Calu3 (cell line): ENCODE results near the gene MACROD2. TPM values are rescaled to one million over a fixed set of nuclear protein-coding genes. Genes with fewer than 3 reads are reported as not detected.

ENCODE experiments used
- Bru-seq: library from RNA; stranded (reverse); fragments of 400-500 nt; gene quantifications from one replicate; lab custom pipeline; 2021; lab: Mats Ljungman, UMichigan
- BruChase-seq, 2 experiments: library from RNA; stranded (reverse); fragments of 400-500 nt; gene quantifications; one replicate each; lab custom pipeline; 2021; lab: Mats Ljungman, UMichigan
- BruUV-seq: library from RNA; stranded (reverse); fragments of 400-500 nt; replicated peaks from 2 replicates; lab custom pipeline; 2021; lab: Mats Ljungman, UMichigan
- CTCF ChIA-PET: fragments of 300-600 bp; sonication (Branson Sonifier 250); formaldehyde crosslinking; loops from one replicate; lab custom pipeline; 2022; ENCODE audit warnings: antibody characterized with exemption; lab: Charles Lee
- DNase-seq: peaks from one replicate; pipeline ENCODE4 v3.0.0; 2022
- H3K27ac Mint-ChIP-seq: one replicate; pipeline ENCODE4 v1.8.0; 2022; ENCODE audit warnings: mixed read lengths; ENCODE audit not compliant: unreplicated experiment
- H3K27me3 Mint-ChIP-seq: one replicate; pipeline ENCODE4 v1.8.0; 2022; ENCODE audit warnings: mixed read lengths; ENCODE audit not compliant: unreplicated experiment
- H3K36me3 Mint-ChIP-seq: one replicate; pipeline ENCODE4 v1.8.0; 2022; ENCODE audit warnings: mild to moderate bottlenecking, moderate library complexity, mixed read lengths; ENCODE audit not compliant: insufficient read depth, unreplicated experiment
- H3K4me1 Mint-ChIP-seq: one replicate; pipeline ENCODE4 v1.8.0; 2022; ENCODE audit warnings: mild to moderate bottlenecking, low read depth, mixed read lengths; ENCODE audit not compliant: unreplicated experiment
- H3K4me3 Mint-ChIP-seq: one replicate; pipeline ENCODE4 v1.8.0; 2022; ENCODE audit warnings: mild to moderate bottlenecking, low read depth, moderate library complexity, mixed read lengths; ENCODE audit not compliant: unreplicated experiment
- H3K9me3 Mint-ChIP-seq: one replicate; pipeline ENCODE4 v1.8.0; 2022; ENCODE audit warnings: low read depth, mixed read lengths; ENCODE audit not compliant: unreplicated experiment
- CTCF ChIP-seq: fragments of 200-600 bp; IDR thresholded peaks from one replicate; pipeline ENCODE4 v1.8.0; 2022; ENCODE audit warnings: antibody characterized with exemption; ENCODE audit not compliant: unreplicated experiment
- intact Hi-C: fragments of 100-400 bp; cut with micrococcal nuclease; formaldehyde crosslinking; loops from one replicate; pipeline ENCODE4 v1.10.0; 2022; ENCODE audit not compliant: unreplicated experiment
- long read RNA-seq: library from polyadenylated mRNA; stranded (forward); transcript quantifications from one replicate; pipeline ENCODE4 v2.0.0, GENCODE V29; 2022
- total RNA-seq: library from RNA; stranded (reverse); gene quantifications from 2 replicates; pipeline ENCODE4 v1.2.3, GENCODE V29; 2022

MACROD2 gene
- total RNA-seq (28.1 and 29.4 TPM in 2 replicates), Bru-seq, nascent RNA (percentile 43 among the genes with signal in this experiment), BruChase-seq, experiment 1, labeled RNA remaining after a 6-hour chase (percentile 63 among the genes with signal in this experiment), BruChase-seq, experiment 2, labeled RNA remaining after a 2-hour chase (percentile 60 among the genes with signal in this experiment)
- long read RNA-seq, partial matches to known transcripts: 15 of 34 reads
- long read RNA-seq, other reads (novel, unspliced or antisense): 19 of 34 reads

DNA sequence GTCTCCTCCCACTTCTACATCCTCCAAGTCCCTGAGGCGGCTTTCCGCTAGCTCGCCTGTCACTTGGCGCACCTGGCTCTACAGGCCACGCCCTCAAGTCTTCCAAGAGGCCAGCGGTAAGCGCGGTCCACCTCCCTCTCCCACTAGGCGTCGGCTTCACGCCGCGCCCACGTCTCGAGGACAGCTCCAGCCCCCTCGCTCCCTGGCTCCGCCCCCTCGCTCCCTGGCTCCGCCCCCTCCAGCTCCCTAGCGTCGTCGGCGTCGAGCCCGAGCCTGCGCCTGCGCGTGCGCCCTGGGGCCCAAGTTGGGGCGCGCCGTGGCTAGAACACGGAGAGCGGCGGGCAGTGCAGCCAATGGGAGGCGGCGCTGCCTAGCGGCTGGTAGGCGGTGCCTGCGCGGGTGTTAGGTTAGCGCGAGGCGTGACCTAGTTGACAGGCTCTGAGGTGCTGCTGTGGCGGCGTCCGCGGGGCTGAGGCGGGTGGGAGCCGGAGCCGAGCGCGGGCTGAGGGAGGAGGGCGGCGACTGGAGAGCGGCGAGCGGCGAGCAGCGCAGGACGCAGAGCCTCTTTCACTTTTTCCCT, at the start of gene MACROD2:
MACROD2 (plus strand) TSS at position 431 of the 580 bp plus-strand sequence.
- Mint-ChIP-seq H3K9me3 (peaks cover 4% of the 10 kb centered on the region), H3K36me3 (peaks cover 26% of the 10 kb centered on the region), H3K4me3 (peak within 1 kb of the TSS; percentile 92), H3K27me3 (no peaks in the 10 kb centered on the region), H3K4me1 (peaks cover 8% of the 10 kb centered on the region), H3K27ac (peak within 1 kb of the TSS; percentile 52)
- no peak for TF ChIP-seq CTCF
- peak; percentile 97 for DNase-seq
- BruUV-seq: no TSS peak
- intact Hi-C loops: loop anchor here (5.0 kb wide), 1 partner anchor 42 kb away; no protein-coding TSS in a partner anchor
- CTCF ChIA-PET: interaction anchor here (0.9 to 1.2 kb wide), 2 partner anchors 175 to 210 kb away, joined by 3 to 4 read pairs; partner anchors contain the start of genes ESF1 and NDUFAF5

GRCh38 chr20:13947719-13948118, 47.6 kb upstream of the MACROD2 start:
- no TSS peak for BruUV-seq
- Mint-ChIP-seq H3K36me3 (no peaks in the 10 kb centered on the region), H3K9me3 (peaks cover 6% of the 10 kb centered on the region), H3K27me3 (peaks cover 9% of the 10 kb centered on the region), H3K4me1 (no peaks in the 10 kb centered on the region), H3K4me3 (no peak overlapping the region), H3K27ac (no peak overlapping the region)
- no peak for DNase-seq
- CTCF ChIA-PET: no interaction called here
- intact Hi-C loops: no loop called here
- TF ChIP-seq CTCF: no peak

- no peaks in the 10 kb centered on the region for H3K9me3 Mint-ChIP-seq
- no TSS peak for BruUV-seq
- H3K27me3 Mint-ChIP-seq: no peaks in the 10 kb centered on the region
- H3K27ac Mint-ChIP-seq: no peak overlapping the region
- no peak for DNase-seq
- no peaks in the 10 kb centered on the region for H3K36me3 Mint-ChIP-seq
- no peaks in the 10 kb centered on the region for H3K4me1 Mint-ChIP-seq
- CTCF ChIA-PET: no interaction called here
- H3K4me3 Mint-ChIP-seq: no peak overlapping the region
- intact Hi-C loops: loop anchor here (10.0 kb wide), 1 partner anchor 58 kb away; no protein-coding TSS in a partner anchor
- no peak for TF ChIP-seq CTCF
These were observed 42.1 kb upstream of the MACROD2 start for GRCh38 chr20:13953227-13953626.

GRCh38 chr20:13960119-13960518, 35.2 kb upstream of the MACROD2 start:
- DNase-seq: no peak
- CTCF ChIA-PET: no interaction called here
- no peaks in the 10 kb centered on the region for H3K27me3 Mint-ChIP-seq
- peaks cover 9% of the 10 kb centered on the region for H3K4me1 Mint-ChIP-seq
- H3K27ac Mint-ChIP-seq: no peak overlapping the region
- no peak for TF ChIP-seq CTCF
- BruUV-seq: no TSS peak
- no peaks in the 10 kb centered on the region for H3K36me3 Mint-ChIP-seq
- H3K4me3 Mint-ChIP-seq: no peak overlapping the region
- intact Hi-C loops: no loop called here
- no peaks in the 10 kb centered on the region for H3K9me3 Mint-ChIP-seq
